ENCODE data around the gene NTSR2.

NTSR2 gene

DNA sequence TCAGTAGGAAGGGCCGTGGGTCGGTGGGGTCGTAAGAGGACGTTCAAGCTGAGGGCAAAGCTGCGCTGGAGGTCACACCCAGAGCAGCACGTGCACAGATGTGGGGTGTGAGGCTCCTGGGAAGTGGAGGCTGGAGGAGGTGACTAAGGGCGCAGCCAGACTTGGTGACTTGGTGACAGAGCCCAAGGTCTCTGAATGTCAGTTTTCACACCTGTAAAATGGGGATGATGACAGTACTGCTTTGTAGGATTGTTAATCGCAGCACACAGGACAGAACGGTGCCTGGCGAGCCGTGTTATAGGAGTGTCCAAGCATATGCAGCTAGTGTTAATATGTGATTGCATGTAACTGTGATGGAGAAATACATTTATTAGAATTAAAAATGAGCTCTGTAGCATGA, 40.8 kb downstream of the NTSR2 start:
- H3K9me3 ChIP-seq (replicated peaks; ENCODE audit: insufficient read depth, low read length), result no peaks in the 10 kb centered on the region
- H3F3A ChIP-seq (ENCODE audit: insufficient read depth, low read length), result no peaks in the 10 kb centered on the region
- H3K4me1 ChIP-seq (ENCODE audit: low read length), result no peaks in the 10 kb centered on the region
- no peak for DNase-seq
- H3K4me3 ChIP-seq (ENCODE audit: low read length), result no peak overlapping the region
- H3K4me2 ChIP-seq (ENCODE audit: low read depth, low read length), result no peak overlapping the region
- no peak overlapping the region for H3K27ac ChIP-seq (ENCODE audit: low read length)
- no peak overlapping the region for H2AFZ ChIP-seq (ENCODE audit: low read length)
- no peaks in the 10 kb centered on the region for H4K20me1 ChIP-seq (ENCODE audit: insufficient read depth, low read length)
- no peaks in the 10 kb centered on the region for H3K27me3 ChIP-seq (replicated peaks; ENCODE audit: insufficient read depth, low read length)
- no peaks in the 10 kb centered on the region for H3K36me3 ChIP-seq (replicated peaks; ENCODE audit: insufficient read depth, low read length)
- no peaks in the 10 kb centered on the region for H3K79me2 ChIP-seq (ENCODE audit: low read length)
- TF ChIP-seq EZH2 (optimal IDR thresholded peaks at IDR 0.05; ENCODE audit: low read depth, low read length) (no peak), CTCF (IDR thresholded peaks at IDR 0.05; ENCODE audit: low read length) (no peak), EZH2phosphoT487 (IDR thresholded peaks at IDR 0.05; ENCODE audit: low read length) (no peak)
- H3K9ac ChIP-seq (ENCODE audit: low read length), result no peak overlapping the region
- H3K9me2 ChIP-seq (replicated peaks; ENCODE audit: insufficient read depth, low read length), result no peaks in the 10 kb centered on the region

- TF ChIP-seq EZH2 (optimal IDR thresholded peaks at IDR 0.05; ENCODE audit: low read depth, low read length) (no peak), EZH2phosphoT487 (IDR thresholded peaks at IDR 0.05; ENCODE audit: low read length) (no peak), CTCF (IDR thresholded peaks at IDR 0.05; ENCODE audit: low read length) (no peak)
- no peaks in the 10 kb centered on the region for H3K4me1 ChIP-seq (ENCODE audit: low read length)
- H3F3A ChIP-seq (ENCODE audit: insufficient read depth, low read length), result no peaks in the 10 kb centered on the region
- no peaks in the 10 kb centered on the region for H3K79me2 ChIP-seq (ENCODE audit: low read length)
- no peaks in the 10 kb centered on the region for H3K9me2 ChIP-seq (replicated peaks; ENCODE audit: insufficient read depth, low read length)
- H3K27me3 ChIP-seq (replicated peaks; ENCODE audit: insufficient read depth, low read length), result no peaks in the 10 kb centered on the region
- no peak overlapping the region for H3K9ac ChIP-seq (ENCODE audit: low read length)
- no peaks in the 10 kb centered on the region for H4K20me1 ChIP-seq (ENCODE audit: insufficient read depth, low read length)
- H2AFZ ChIP-seq (ENCODE audit: low read length), result no peak overlapping the region
- no peaks in the 10 kb centered on the region for H3K36me3 ChIP-seq (replicated peaks; ENCODE audit: insufficient read depth, low read length)
- no peak overlapping the region for H3K4me2 ChIP-seq (ENCODE audit: low read depth, low read length)
- no peaks in the 10 kb centered on the region for H3K9me3 ChIP-seq (replicated peaks; ENCODE audit: insufficient read depth, low read length)
- H3K27ac ChIP-seq (ENCODE audit: low read length), result no peak overlapping the region
- no peak overlapping the region for H3K4me3 ChIP-seq (ENCODE audit: low read length)
- no peak for DNase-seq
Observed at GRCh38 chr2:11628675-11629074, 41.3 kb downstream of the NTSR2 start.

DNA sequence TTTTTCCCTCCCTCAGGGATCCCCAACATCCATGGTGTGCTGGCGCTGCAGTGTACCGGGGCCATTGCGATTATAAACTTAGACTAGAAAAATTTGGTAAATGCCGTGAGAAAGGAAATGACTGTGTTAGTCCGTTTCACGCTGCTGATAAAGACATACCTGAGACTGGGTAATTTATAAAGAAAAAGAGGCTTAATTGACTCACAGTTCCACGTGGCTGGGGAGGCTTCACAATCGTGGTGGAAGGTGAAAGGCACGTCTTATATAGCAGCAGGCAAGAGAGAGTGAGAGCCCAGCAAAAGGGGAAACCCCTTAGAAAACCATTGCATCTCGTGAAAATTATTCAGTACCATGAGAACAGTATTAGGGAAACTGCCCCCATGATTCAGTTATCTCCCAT, 44.3 kb downstream of the NTSR2 start:
- no peak for TF ChIP-seq CTCF (IDR thresholded peaks at IDR 0.05; ENCODE audit: low read length)
- no peak for TF ChIP-seq EZH2phosphoT487 (IDR thresholded peaks at IDR 0.05; ENCODE audit: low read length)
- no peak for TF ChIP-seq EZH2 (optimal IDR thresholded peaks at IDR 0.05; ENCODE audit: low read depth, low read length)
- H3K79me2 ChIP-seq (ENCODE audit: low read length), result no peaks in the 10 kb centered on the region
- no peaks in the 10 kb centered on the region for H3F3A ChIP-seq (ENCODE audit: insufficient read depth, low read length)
- no peaks in the 10 kb centered on the region for H3K27me3 ChIP-seq (replicated peaks; ENCODE audit: insufficient read depth, low read length)
- H3K9me3 ChIP-seq (replicated peaks; ENCODE audit: insufficient read depth, low read length), result no peaks in the 10 kb centered on the region
- H3K9me2 ChIP-seq (replicated peaks; ENCODE audit: insufficient read depth, low read length), result no peaks in the 10 kb centered on the region
- no peak overlapping the region for H3K27ac ChIP-seq (ENCODE audit: low read length)
- H3K36me3 ChIP-seq (replicated peaks; ENCODE audit: insufficient read depth, low read length), result no peaks in the 10 kb centered on the region
- no peaks in the 10 kb centered on the region for H3K4me1 ChIP-seq (ENCODE audit: low read length)
- no peak overlapping the region for H2AFZ ChIP-seq (ENCODE audit: low read length)
- H3K9ac ChIP-seq (ENCODE audit: low read length), result no peak overlapping the region
- H3K4me3 ChIP-seq (ENCODE audit: low read length), result no peak overlapping the region
- H4K20me1 ChIP-seq (ENCODE audit: insufficient read depth, low read length), result no peaks in the 10 kb centered on the region
- H3K4me2 ChIP-seq (ENCODE audit: low read depth, low read length), result no peak overlapping the region
- no peak for DNase-seq

Data from MM.1S (cell line).